A549 (cell line): ENCODE data around the gene NLGN2. TPM values are rescaled to one million over a fixed set of nuclear protein-coding genes. Genes with fewer than 3 reads are reported as not detected.

ENCODE experiments used
- ATAC-seq, 2 experiments: fragments of 200-7000 bp in 1 of 2; fragments of >200 bp in 1 of 2; cut with Nextera tagmentation in 1 of 2; cut with Tn5 transposase in 1 of 2; 3 replicates each; pipeline versions ENCODE4 v1.8.0 to v1.9.1; 2018 to 2020; ENCODE audit warnings: mild to moderate bottlenecking in 1 of 2, moderate library complexity in 1 of 2
- CTCF ChIA-PET: fragments of 300-600 bp; sonication (Branson Sonifier 250); formaldehyde crosslinking; extraction: SDS; loops from one replicate; lab custom pipeline; 2021; ENCODE audit warnings: antibody characterized with exemption, inconsistent platforms; lab: Yijun Ruan, JAX
- POLR2A ChIA-PET: fragments of 350-600 bp; formaldehyde crosslinking; extraction: SDS; loops from one replicate; lab custom pipeline; 2021; ENCODE audit warnings: antibody characterized with exemption, inconsistent platforms; lab: Yijun Ruan, JAX
- DNase-seq, 2 experiments: peaks; one replicate each; pipeline versions ENCODE4 v3.0.0 to v3.0.0-alpha.2; 2011 to 2016; ENCODE audit warnings: low read depth in 1 of 2, low spot score in 1 of 2
- FAIRE-seq: peaks from 2 replicates; lab custom pipeline; 2011; peaks lifted over from hg19 to GRCh38; lab: Jason Lieb, UNC
- H3K27ac ChIP-seq, 2 experiments: fragments of >200 bp; sonication (Bioruptor Twin); formaldehyde crosslinking; 3 replicates each; pipeline ENCODE4 v1.5.1; 2016 to 2017
- H3K4me1 ChIP-seq: fragments of >200 bp; sonication (Bioruptor Twin); formaldehyde crosslinking; 3 replicates; pipeline ENCODE4 v1.6.1; 2016
- H3K4me2 ChIP-seq: fragments of >200 bp; sonication (Bioruptor Twin); formaldehyde crosslinking; 3 replicates; pipeline ENCODE4 v1.6.1; 2016
- H3K4me3 ChIP-seq: fragments of >200 bp; sonication (Bioruptor Twin); formaldehyde crosslinking; 3 replicates; pipeline ENCODE4 v1.5.1; 2016
- H3K9me3 ChIP-seq: fragments of >200 bp; sonication (Bioruptor Twin); formaldehyde crosslinking; 3 replicates; pipeline ENCODE4 v1.6.1; 2016
- BHLHE40 ChIP-seq: IDR thresholded peaks from 2 replicates; pipeline ENCODE4 v1.6.1; 2012; ENCODE audit warnings: low read depth, low read length, inconsistent platforms
- EHF ChIP-seq: fragments of 250-450 bp; sonication (Bioruptor Pico); IDR thresholded peaks from 2 replicates; pipeline ENCODE4 v1.5.0; 2020; ENCODE audit warnings: mild to moderate bottlenecking
- EHMT2 ChIP-seq: fragments of 200-600 bp; sonication (generic); IDR thresholded peaks from 2 replicates; pipeline ENCODE4 v1.6.1; 2016; ENCODE audit warnings: antibody characterized with exemption, low read depth, mild to moderate bottlenecking, moderate library complexity
- FOSL2 ChIP-seq, 2 experiments: fragments of 450-650 bp in 1 of 2; fragments of >200 bp in 1 of 2; sonication (Bioruptor Twin) in 1 of 2; formaldehyde crosslinking; IDR thresholded peaks; 2 replicates each; pipeline versions ENCODE4 v1.5.0 to v1.6.1; 2016 to 2020; ENCODE audit warnings: mild to moderate bottlenecking in 1 of 2, moderate library complexity in 1 of 2
- FOXS1 ChIP-seq: fragments of 250-450 bp; sonication (Bioruptor Pico); IDR thresholded peaks from 2 replicates; pipeline ENCODE4 v1.5.0; 2020; ENCODE audit warnings: mild to moderate bottlenecking, moderate library complexity
- GATA3 ChIP-seq: IDR thresholded peaks from 2 replicates; pipeline ENCODE4 v1.6.1; 2012; ENCODE audit warnings: borderline replicate concordance
- HEYL ChIP-seq: fragments of 250-450 bp; sonication (Bioruptor Pico); IDR thresholded peaks from 2 replicates; pipeline ENCODE4 v1.8.0; 2021; ENCODE audit warnings: mild to moderate bottlenecking, moderate library complexity
- HOXB13 ChIP-seq: fragments of 250-450 bp; sonication (Bioruptor Pico); IDR thresholded peaks from 2 replicates; pipeline ENCODE4 v1.5.0; 2020; ENCODE audit warnings: low read depth, mild to moderate bottlenecking, moderate library complexity
- JUN ChIP-seq, 2 experiments: fragments of >200 bp; sonication (Bioruptor Twin); formaldehyde crosslinking; IDR thresholded peaks; 2 replicates in 1 of 2; 3 replicates in 1 of 2; pipeline ENCODE4 v1.6.1; 2016 to 2017
- JUNB ChIP-seq: fragments of >200 bp; sonication (Bioruptor Twin); formaldehyde crosslinking; IDR thresholded peaks from 2 replicates; pipeline ENCODE4 v1.6.1; 2016
- KDM5A ChIP-seq: fragments of 200-600 bp; sonication (generic); IDR thresholded peaks from 2 replicates; pipeline ENCODE4 v1.6.1; 2016; ENCODE audit warnings: antibody characterized with exemption, mild to moderate bottlenecking
- MAZ ChIP-seq: fragments of 150-350 bp; IDR thresholded peaks from 2 replicates; pipeline ENCODE4 v1.6.1; 2014; ENCODE audit warnings: antibody characterized with exemption, low read depth, low read length, borderline replicate concordance
- MYC ChIP-seq: IDR thresholded peaks from 2 replicates; pipeline ENCODE4 v1.6.1; 2012; ENCODE audit warnings: mild to moderate bottlenecking, inconsistent platforms, low read length, improper control_type of control experiment, borderline replicate concordance
- NFE2L2 ChIP-seq: fragments of 150-350 bp; conservative IDR thresholded peaks from 2 replicates; pipeline ENCODE4 v1.6.1; 2014; ENCODE audit warnings: low read length
- NR3C1 ChIP-seq: fragments of >200 bp; sonication (Bioruptor Twin); formaldehyde crosslinking; IDR thresholded peaks from 3 replicates; pipeline ENCODE4 v1.6.1; 2017
- PHF8 ChIP-seq: fragments of 200-600 bp; sonication (generic); IDR thresholded peaks from 2 replicates; pipeline ENCODE4 v1.6.1; 2016; ENCODE audit warnings: low read depth, mild to moderate bottlenecking, antibody characterized with exemption, moderate library complexity, borderline replicate concordance
- POLR2AphosphoS2 ChIP-seq: conservative IDR thresholded peaks from 2 replicates; pipeline ENCODE4 v1.6.1; 2012; ENCODE audit warnings: low read length, improper control_type of control experiment, inconsistent platforms
- RAD21 ChIP-seq, 2 experiments: fragments of >200 bp in 1 of 2; sonication (Bioruptor Twin) in 1 of 2; formaldehyde crosslinking in 1 of 2; IDR thresholded peaks in 1 of 2; conservative IDR thresholded peaks in 1 of 2; 2 replicates in 1 of 2; 3 replicates in 1 of 2; pipeline ENCODE4 v1.6.1; 2012 to 2018; ENCODE audit warnings: inconsistent platforms in 1 of 2
- RARB ChIP-seq: fragments of 250-450 bp; sonication (Bioruptor Pico); IDR thresholded peaks from 2 replicates; pipeline ENCODE4 v1.8.0; 2021; ENCODE audit warnings: mild to moderate bottlenecking, moderate library complexity
- REST ChIP-seq: fragments of 200-600 bp; sonication (generic); IDR thresholded peaks from 2 replicates; pipeline ENCODE4 v1.6.1; 2016; ENCODE audit warnings: antibody characterized with exemption, mild to moderate bottlenecking, moderate library complexity
- RNF2 ChIP-seq: fragments of 200-600 bp; sonication (generic); IDR thresholded peaks from 2 replicates; pipeline ENCODE4 v1.6.1; 2016; ENCODE audit warnings: low read depth, mild to moderate bottlenecking, antibody characterized with exemption, moderate library complexity, borderline replicate concordance
- SMC3 ChIP-seq: fragments of >200 bp; sonication (Bioruptor Twin); formaldehyde crosslinking; IDR thresholded peaks from 3 replicates; pipeline ENCODE4 v1.6.1; 2018; ENCODE audit warnings: inconsistent platforms
- SREBF2 ChIP-seq: fragments of 450-650 bp; IDR thresholded peaks from 2 replicates; pipeline ENCODE4 v1.6.1; 2014; ENCODE audit warnings: mild to moderate bottlenecking, moderate library complexity
- TFCP2L1 ChIP-seq: fragments of 250-450 bp; sonication (Bioruptor Pico); IDR thresholded peaks from 2 replicates; pipeline ENCODE4 v1.5.0; 2021; ENCODE audit warnings: mild to moderate bottlenecking
- USF2 ChIP-seq: fragments of 450-650 bp; IDR thresholded peaks from 2 replicates; pipeline ENCODE4 v1.6.1; 2014; ENCODE audit warnings: antibody characterized with exemption
- WGBS: methylation state at CpG from one replicate; pipeline ENCODE4 v1.1.6; 2017; ENCODE audit errors: missing lambda C conversion rate; 5-methylcytosine and 5-hydroxymethylcytosine counted together
- polyA plus RNA-seq, 4 experiments: library from polyadenylated mRNA; depleted of rRNA in 3 of 4; stranded (reverse); fragments of >200 nt; fragmentation: RNase III in 1 of 4; extraction: RNeasy Plus Mini Kit Qiagen cat#74134 plus additional on column Dnase treatment in 1 of 4; gene quantifications; 2 replicates in 3 of 4; 3 replicates in 1 of 4; pipeline ENCODE4 v1.2.3, GENCODE V29; 2011 to 2017
- TF ChIP-seq, protein P1 (sequence below): fragments of 250-450 bp; sonication (Bioruptor Pico); IDR thresholded peaks from 2 replicates; pipeline ENCODE4 v1.5.0; 2021; ENCODE audit warnings: mild to moderate bottlenecking, moderate library complexity, borderline replicate concordance
- TF ChIP-seq, protein P2 (sequence below): IDR thresholded peaks from 2 replicates; pipeline ENCODE4 v1.6.1; 2012

NLGN2 gene
- polyA plus RNA-seq, 2 of the 4 experiments (the other 2 are of a cell fraction), result 4.1 to 27.5 TPM

DNA sequence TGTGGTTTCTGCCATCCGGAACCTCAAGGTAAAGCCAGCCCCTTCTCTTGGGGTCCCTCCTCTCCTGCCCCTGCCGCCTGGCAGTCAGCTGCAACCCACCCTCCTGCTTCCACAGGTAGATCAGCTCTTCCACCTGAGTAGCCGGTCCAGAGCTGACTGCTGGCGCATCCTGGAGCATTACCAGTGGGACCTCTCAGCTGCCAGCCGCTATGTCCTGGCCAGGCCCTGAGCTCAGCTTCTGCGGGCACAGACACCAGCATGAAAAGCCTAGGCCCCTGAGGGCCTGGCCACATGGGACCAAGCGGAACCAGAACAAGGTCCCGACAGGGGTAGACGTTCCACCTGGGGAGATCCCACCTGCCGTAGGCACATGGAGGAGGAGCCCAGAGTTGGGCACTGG is 18.8 kb upstream of the NLGN2 start:
- CTCF ChIA-PET, result interaction anchor here (0.7 to 17.1 kb wide), 7 partner anchors 9 to 172 kb away, joined by 3 to 139 read pairs (median 6); partner anchors contain the start of genes KCTD11, SENP3, TMEM102 and TMEM95
- DNase-seq, result no peak
- ATAC-seq, result no peak
- WGBS, result 91% methylated on average over 9 of the region's 10 CpGs
- no peak for FAIRE-seq
- Histone ChIP-seq H3K4me2 (no peak overlapping the region), H3K9me3 (no peaks in the 10 kb centered on the region), H3K4me3 (no peak overlapping the region), H3K4me1 (peaks cover 5% of the 10 kb centered on the region; the same call in 1 of the 3 replicates), H3K27ac (no peak overlapping the region)
- TF ChIP-seq PHF8 (no peak), REST (no peak), BHLHE40 (no peak), SMC3 (no peak), RAD21 (conservative IDR thresholded peaks at IDR 0.05 in 1 of 2, IDR thresholded peaks at IDR 0.05 in 1 of 2) (no peak), RNF2 (no peak), POLR2AphosphoS2 (no peak), GATA3 (no peak), HOXB13 (no peak)
- TF ChIP-seq, protein P1, sequence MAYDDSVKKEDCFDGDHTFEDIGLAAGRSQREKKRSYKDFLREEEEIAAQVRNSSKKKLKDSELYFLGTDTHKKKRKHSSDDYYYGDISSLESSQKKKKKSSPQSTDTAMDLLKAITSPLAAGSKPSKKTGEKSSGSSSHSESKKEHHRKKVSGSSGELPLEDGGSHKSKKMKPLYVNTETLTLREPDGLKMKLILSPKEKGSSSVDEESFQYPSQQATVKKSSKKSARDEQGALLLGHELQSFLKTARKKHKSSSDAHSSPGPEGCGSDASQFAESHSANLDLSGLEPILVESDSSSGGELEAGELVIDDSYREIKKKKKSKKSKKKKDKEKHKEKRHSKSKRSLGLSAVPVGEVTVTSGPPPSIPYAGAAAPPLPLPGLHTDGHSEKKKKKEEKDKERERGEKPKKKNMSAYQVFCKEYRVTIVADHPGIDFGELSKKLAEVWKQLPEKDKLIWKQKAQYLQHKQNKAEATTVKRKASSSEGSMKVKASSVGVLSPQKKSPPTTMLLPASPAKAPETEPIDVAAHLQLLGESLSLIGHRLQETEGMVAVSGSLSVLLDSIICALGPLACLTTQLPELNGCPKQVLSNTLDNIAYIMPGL (CRISPR knock-in tag), result no peak
- TF ChIP-seq, protein P2, sequence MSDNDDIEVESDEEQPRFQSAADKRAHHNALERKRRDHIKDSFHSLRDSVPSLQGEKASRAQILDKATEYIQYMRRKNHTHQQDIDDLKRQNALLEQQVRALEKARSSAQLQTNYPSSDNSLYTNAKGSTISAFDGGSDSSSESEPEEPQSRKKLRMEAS, result no peak
- POLR2A ChIA-PET, result interaction anchor here (0.6 to 1.6 kb wide), 2 partner anchors 11 to 15 kb away, joined by 4 to 7 read pairs; partner anchors contain the start of gene TMEM256

GRCh38 chr17:7389924-7390910 is 17.4 kb upstream of the NLGN2 start:
- Histone ChIP-seq H3K4me3 (no peak overlapping the region), H3K9me3 (no peaks in the 10 kb centered on the region), H3K4me1 (peaks cover 8% of the 10 kb centered on the region; the same call in 1 of the 3 replicates), H3K4me2 (no peak overlapping the region), H3K27ac (no peak overlapping the region)
- TF ChIP-seq EHMT2, result no peak
- no peak for TF ChIP-seq JUN (IDR thresholded peaks at IDR 0.05)
- no peak for TF ChIP-seq EHF (CRISPR knock-in tag)
- no peak for TF ChIP-seq USF2
- no peak for TF ChIP-seq KDM5A
- no peak for TF ChIP-seq NFE2L2
- no peak for TF ChIP-seq RARB (CRISPR knock-in tag)
- TF ChIP-seq MAZ, result no peak
- no peak for TF ChIP-seq SREBF2
- TF ChIP-seq PHF8, result no peak
- TF ChIP-seq TFCP2L1 (CRISPR knock-in tag), result no peak
- TF ChIP-seq RAD21 (conservative IDR thresholded peaks at IDR 0.05 in 1 of 2, IDR thresholded peaks at IDR 0.05 in 1 of 2), result no peak
- TF ChIP-seq FOSL2 (IDR thresholded peaks at IDR 0.05), result no peak
- no peak for TF ChIP-seq FOSL2 (CRISPR knock-in tag; IDR thresholded peaks at IDR 0.05)
- TF ChIP-seq JUNB, result no peak
- no peak for TF ChIP-seq FOXS1 (CRISPR knock-in tag)
- no peak for TF ChIP-seq NR3C1
- no peak for TF ChIP-seq HEYL (CRISPR knock-in tag)
- TF ChIP-seq MYC, result no peak
- no peak for TF ChIP-seq BHLHE40
- 84% methylated on average over 19 of the region's 19 CpGs for WGBS
- FAIRE-seq (no peak), ATAC-seq (no peak), DNase-seq (no peak)
- POLR2A ChIA-PET, result no interaction called here
- CTCF ChIA-PET, result interaction anchor here (0.7 to 17.1 kb wide), 7 partner anchors 17 to 171 kb away, joined by 3 to 139 read pairs (median 4); partner anchors contain the start of genes KCTD11, SENP3, TMEM102 and TMEM95
